ENCODE data around the gene FAM20C.
"Not testable (repeated sequence)": the region's sequence is repeated elsewhere in the genome, so short reads cannot be mapped to it uniquely, and the experiment has no call there.

FAM20C gene

DNA sequence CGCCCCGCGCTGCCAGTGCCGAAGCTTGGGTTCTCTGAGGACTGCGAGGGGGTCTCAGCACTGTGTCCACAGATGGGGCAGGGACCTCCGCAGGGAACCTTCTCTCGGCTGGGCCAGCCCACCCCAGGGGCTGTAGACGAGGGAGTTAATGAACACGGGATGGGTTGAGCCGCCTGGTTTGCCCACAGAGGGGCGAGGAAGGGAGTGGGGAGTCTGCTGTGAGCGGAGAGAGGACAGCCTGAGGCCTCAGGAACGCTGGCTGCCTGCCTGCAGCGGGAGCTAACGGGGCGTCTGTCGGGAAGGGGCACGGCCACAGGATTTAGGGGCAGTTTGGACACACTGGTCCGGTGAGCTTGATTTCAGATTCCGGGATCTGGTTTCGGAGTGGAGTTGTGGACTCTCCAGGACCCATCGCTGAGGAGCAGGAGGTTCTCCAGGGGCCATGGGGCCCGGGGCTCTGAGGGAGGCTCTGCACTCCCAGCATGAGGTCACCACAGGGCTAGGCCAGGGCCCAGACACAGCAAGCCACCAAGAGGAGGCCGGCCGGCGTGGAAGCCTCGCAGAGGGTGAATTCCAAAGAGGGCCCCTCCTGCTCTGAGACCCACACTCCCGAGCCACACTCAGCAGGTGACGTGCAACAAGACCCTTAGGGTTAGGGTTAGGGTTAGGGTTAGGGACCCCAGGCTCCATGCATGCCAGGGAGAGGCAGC lies 19.0 kb upstream of the FAM20C start:
- DNase-seq (ENCODE audit: low spot score): no peak

GRCh38 chr7:174716-175115 lies 17.7 kb upstream of the FAM20C start:
- no peak for DNase-seq (ENCODE audit: low spot score)

- DNase-seq (ENCODE audit: low spot score): no peak
Observed at GRCh38 chr7:175955-176354, 16.4 kb upstream of the FAM20C start.

GRCh38 chr7:176381-176780 lies 16.0 kb upstream of the FAM20C start:
- DNase-seq (ENCODE audit: low spot score): no peak

GRCh38 chr7:176786-177459 lies 15.4 kb upstream of the FAM20C start:
- no peak for DNase-seq (ENCODE audit: low spot score)

GRCh38 chr7:178444-178843 lies 13.9 kb upstream of the FAM20C start:
- DNase-seq (ENCODE audit: low spot score): no peak

DNA sequence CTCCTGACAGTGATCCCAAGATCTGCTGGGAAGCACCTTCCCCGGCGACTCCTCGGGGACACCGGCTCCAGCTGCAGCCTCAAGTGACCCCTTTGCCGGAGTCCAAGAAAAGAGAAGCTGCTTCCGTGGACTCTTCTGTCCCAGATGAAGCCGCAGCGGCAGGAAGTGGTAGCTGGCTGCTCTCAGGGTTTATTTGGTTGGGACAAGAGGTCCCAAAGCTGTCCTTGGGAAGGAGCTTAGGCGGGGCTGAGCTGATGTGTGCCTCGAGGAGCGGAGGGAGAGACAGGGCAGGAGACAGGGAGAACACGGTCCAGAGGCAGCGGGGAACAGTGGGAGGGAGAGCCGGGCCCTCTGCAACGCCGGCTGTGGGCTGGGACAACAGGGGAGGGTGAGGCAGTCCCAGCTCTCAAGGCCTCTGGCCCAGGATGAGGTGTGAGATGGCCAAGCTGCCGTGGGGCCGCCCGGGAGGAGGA lies 13.1 kb upstream of the FAM20C start:
- DNase-seq (ENCODE audit: low spot score): no peak

GRCh38 chr7:179948-180694 lies 12.2 kb upstream of the FAM20C start:
- no peak for DNase-seq (ENCODE audit: low spot score)

- no peak for DNase-seq (ENCODE audit: low spot score)
Observed at GRCh38 chr7:181738-182137, 10.6 kb upstream of the FAM20C start.

DNA sequence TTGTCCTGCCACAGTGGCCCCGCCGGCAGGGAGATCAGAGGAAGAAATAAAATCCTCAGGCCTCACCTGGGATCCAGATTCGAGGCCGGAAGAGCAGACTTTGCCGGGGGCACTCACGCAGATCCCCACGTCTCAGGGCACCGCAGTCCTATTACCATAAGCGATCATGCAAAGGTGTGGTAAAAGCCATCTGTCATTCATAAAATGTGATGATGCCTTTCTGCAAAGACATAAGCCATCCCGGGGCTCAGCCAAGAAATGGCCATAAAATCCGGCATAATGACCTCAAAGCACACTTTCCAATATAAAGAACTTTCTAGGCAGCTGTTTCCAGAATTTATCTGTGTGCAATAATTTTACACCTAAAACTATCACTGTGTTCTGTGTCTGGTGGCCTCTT lies 9.9 kb upstream of the FAM20C start:
- not testable (repeated sequence) for DNase-seq (ENCODE audit: low spot score)

GRCh38 chr7:183496-184292 lies 8.7 kb upstream of the FAM20C start:
- no peak for DNase-seq (ENCODE audit: low spot score)

DNA sequence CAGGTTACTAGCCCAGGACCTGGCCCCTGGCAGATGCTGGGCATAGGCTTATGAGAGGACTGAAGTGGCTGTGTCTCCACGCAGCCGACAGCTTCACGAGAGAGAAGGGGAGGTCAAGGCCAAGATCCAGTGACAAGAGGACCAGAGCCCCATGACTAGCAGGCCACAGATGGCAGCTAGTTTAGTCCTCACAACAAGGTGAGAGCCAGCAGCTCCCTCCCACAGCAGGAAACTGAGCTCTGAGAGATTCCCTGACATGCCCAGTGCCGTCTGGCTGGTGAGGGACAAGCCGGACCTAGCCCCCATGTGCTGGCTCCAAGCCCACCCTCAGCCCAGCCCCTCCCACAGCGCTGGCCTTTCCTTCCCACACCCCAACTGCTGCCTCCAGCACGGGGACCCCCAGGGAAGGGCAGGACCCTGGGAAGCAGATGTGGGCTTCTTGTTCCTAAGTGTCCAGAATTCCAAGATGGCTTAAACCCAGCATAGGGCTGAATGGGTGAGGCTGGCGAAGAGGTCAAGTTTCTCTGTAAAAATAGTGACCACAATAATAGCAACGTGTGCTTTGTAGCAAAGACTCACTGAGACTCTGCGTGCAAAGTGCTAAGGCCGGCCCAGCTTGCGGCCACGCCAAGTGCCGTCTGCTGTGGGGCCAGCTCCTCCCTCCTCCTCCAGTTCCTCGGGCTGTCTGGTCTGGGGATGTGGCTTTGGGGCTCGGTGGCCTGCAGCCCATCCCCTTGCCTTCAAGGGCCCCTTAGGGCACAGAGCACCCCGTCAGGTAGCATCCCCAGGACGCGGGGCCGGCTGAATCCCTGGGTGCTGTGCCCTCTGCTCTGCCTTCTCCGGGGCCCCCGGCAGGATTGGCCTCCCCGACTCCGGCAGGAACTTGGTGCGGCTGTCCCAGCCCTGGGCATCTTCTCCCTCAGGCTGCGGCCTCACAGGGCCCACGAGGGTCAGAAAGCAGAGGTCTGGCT lies 7.8 kb upstream of the FAM20C start:
- DNase-seq (ENCODE audit: low spot score): no peak

DNA sequence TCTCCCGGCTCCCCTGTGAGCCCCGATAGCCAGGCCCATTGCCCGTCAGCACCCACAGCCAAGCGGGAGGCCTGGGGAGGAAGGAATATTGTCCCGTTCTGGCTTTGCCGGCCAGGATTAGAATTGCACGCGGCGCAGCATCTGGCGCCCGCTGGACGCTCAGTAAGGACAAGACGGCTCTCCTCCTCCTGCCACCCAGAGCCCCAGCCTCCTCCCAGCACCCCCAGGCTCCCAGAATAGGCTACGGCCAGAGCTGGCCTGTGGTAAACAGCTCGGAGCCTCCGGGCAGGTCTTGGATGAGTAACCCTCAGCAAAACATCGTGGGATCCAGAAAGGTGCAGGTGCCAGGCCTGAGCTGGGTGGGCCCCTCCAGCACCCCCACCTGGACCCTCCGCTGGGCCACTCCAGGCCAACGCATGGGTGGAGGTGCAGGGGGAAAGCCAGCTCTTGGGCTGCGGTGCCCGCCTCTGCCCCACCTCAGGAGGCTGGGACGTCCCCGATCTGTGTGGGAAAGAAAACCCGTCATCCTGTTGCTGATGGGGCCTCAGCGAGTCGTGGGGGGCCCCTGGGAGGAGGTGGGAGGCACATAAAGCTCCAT lies 5.8 kb upstream of the FAM20C start:
- no peak for DNase-seq (ENCODE audit: low spot score)

DNA sequence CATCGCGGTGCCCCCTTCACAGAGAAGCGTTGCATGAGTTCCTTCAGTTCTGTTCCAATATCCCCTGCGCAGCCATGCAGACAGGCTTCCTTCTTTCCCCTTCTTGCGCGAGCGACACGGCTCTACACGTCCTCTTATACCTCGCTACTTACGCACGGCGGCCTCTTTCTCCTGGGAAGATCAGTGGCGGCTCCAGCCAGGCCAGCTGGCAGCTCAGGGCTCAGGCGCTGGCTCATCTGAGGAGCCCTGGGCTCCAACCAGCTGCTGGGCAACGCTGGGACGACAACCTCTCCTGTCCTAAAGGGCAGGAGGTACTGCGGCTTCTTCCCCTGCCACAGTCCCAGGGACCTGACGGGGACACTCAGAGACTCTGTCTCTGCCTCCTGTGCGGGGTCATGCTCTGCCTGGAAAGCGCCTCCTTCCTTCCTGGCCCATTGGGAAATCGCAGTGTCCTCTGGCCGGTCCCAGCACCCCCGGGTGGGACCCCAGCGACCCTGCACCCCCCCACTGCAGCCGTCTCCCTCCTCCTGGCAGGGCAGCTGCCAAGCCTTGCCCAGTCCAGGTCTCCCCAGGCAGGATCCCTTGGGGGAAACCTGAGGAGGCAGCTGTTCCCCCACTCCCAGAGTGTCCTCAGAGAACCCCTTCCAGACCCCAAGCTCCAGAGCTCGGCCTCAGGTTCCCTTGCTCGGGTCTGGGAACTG lies 5.0 kb upstream of the FAM20C start:
- DNase-seq (ENCODE audit: low spot score): no peak

- no peak for DNase-seq (ENCODE audit: low spot score)
Observed at GRCh38 chr7:188174-188573, 4.2 kb upstream of the FAM20C start.

DNA sequence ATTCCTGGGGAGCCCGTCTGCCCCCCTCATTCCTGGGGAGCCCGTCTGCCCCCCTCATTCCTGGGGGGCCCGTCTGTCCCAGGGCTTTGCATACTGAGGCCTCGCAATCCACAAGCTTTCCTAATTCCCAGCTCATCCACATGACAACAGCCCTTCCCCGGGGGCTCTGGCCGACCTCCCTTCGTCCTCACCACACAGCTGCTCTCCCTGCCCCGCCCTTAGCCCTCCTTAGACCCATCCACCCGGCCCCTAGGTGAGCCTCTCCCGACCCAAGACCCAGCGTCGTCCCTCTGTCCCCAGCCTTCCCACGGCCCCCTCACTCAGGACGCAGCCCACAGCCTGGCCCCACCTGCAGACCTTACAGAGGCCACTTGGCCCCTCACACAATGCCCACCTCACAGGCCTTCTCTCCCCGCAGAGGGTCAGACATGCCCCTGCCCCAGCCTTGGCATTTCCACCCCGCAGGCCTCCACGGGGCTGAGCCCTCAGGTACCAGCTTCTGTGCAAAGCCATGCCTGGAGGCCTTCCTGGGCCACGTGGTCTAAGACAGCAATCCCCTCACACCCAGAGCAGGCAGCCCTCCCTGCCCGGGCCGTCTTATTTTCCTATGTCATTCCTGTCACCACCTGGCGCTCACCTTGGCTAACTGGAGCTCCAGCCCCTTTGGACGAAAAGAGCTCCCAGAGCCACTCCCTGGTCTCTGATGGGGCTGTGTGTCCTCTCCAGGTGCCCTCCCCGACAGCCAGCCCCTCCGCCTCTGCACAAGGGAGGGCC lies 3.5 kb upstream of the FAM20C start:
- DNase-seq (ENCODE audit: low spot score): no peak

DNA sequence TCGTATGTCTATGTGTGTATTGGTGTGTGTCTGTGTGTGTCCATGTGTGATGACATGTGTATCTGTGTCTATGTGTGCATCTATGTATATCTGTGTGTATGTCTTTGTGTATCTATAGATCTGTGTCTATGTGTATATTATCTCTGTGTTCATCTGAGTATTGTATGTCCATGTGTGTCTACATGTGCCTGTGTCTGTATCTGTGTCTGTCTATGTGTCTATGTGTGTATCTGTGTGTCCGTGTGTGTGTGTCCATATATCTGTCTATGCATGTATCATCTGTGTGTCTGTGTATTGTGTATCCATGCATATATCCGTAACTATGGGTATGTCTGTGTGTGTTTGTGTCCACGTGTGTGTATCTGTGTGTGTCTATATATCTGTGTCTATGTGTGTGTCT lies 2.7 kb upstream of the FAM20C start:
- no peak for DNase-seq (ENCODE audit: low spot score)

- no peak for DNase-seq (ENCODE audit: low spot score)
Observed at GRCh38 chr7:190196-190595, 2.2 kb upstream of the FAM20C start.
